Right atrium auricular region (tissue), 2 donors: ENCODE data around the gene BMPR1A. TPM values are rescaled to one million over a fixed set of nuclear protein-coding genes. Genes with fewer than 3 reads are reported as not detected.
"Not testable (repeated sequence)": the region's sequence is repeated elsewhere in the genome, so short reads cannot be mapped to it uniquely, and the experiment has no call there.

Experiments used
- DNase-seq: peaks from one replicate; pipeline ENCODE4 v3.0.0-alpha.2; 2019; ENCODE audit warnings: low spot score
- H3K27ac ChIP-seq, 2 donors: fragments of 200-600 bp; sonication (generic); 1 replicate in 1 of 2; 2 replicates in 1 of 2; pipeline ENCODE4 v1.5.1; 2016 to 2019
- H3K27me3 ChIP-seq, 2 donors: fragments of 200-600 bp; sonication (generic); one replicate each; pipeline versions ENCODE4 v1.5.1 to v1.6.0; 2017 to 2019
- H3K36me3 ChIP-seq: fragments of 200-600 bp; sonication (generic); one replicate; pipeline ENCODE4 v1.5.1; 2016
- H3K4me1 ChIP-seq, 2 donors: fragments of 200-600 bp; sonication (generic); one replicate each; pipeline versions ENCODE4 v1.5.1 to v1.6.0; 2017 to 2019
- H3K4me3 ChIP-seq, 2 donors: fragments of 200-600 bp; sonication (generic); 1 replicate in 1 of 2; 2 replicates in 1 of 2; pipeline ENCODE4 v1.5.1; 2017 to 2019; ENCODE audit warnings: mild to moderate bottlenecking in 1 of 2, moderate library complexity in 1 of 2
- H3K9me3 ChIP-seq, 2 donors: fragments of 200-600 bp; sonication (generic); one replicate each; pipeline ENCODE4 v1.5.1; 2019
- CTCF ChIP-seq, 2 donors: fragments of 200-600 bp; sonication (generic); IDR thresholded peaks; one replicate each; pipeline ENCODE4 v1.5.1; 2019; ENCODE audit warnings: antibody characterized with exemption in 2 of 2
- total RNA-seq, 2 donors: library from RNA; depleted of rRNA; stranded (reverse); fragments of >200 nt; gene quantifications; one replicate each; pipeline ENCODE4 v1.1.0, GENCODE V29; 2016

The BMPR1A gene
- total RNA-seq, 2 donors from 2014 or later: 28.6 to 41.2 TPM

GRCh38 chr10:86944907-86945306 lies 188.5 kb downstream of the BMPR1A start:
- Histone ChIP-seq H3K36me3 (no peaks in the 10 kb centered on the region), H3K4me3 (no peak overlapping the region), H3K27ac (no peak overlapping the region), H3K9me3 (no peaks in the 10 kb centered on the region), H3K4me1 (peaks cover 0 to 36% of the 10 kb centered on the region in 2 donors), H3K27me3 (no peaks in the 10 kb centered on the region)
- DNase-seq: peak; percentile 44
- no peak for TF ChIP-seq CTCF (IDR thresholded peaks at IDR 0.05)

GRCh38 chr10:86945361-86946212 lies 189.2 kb downstream of the BMPR1A start:
- H3K4me3 ChIP-seq: no peak overlapping the region
- peak; percentile 61 for DNase-seq
- H3K36me3 ChIP-seq: no peaks in the 10 kb centered on the region
- H3K27me3 ChIP-seq: no peaks in the 10 kb centered on the region
- TF ChIP-seq CTCF (IDR thresholded peaks at IDR 0.05): peak in 1 of 2 donors; percentile 46
- no peaks in the 10 kb centered on the region for H3K9me3 ChIP-seq
- peaks cover 0 to 39% of the 10 kb centered on the region in 2 donors for H3K4me1 ChIP-seq
- no peak overlapping the region for H3K27ac ChIP-seq

- no peaks in the 10 kb centered on the region for H3K36me3 ChIP-seq
- TF ChIP-seq CTCF (IDR thresholded peaks at IDR 0.05): no peak
- DNase-seq: peak; percentile 59
- H3K4me1 ChIP-seq: peaks cover 0 to 41% of the 10 kb centered on the region in 2 donors
- H3K27ac ChIP-seq: no peak overlapping the region
- no peaks in the 10 kb centered on the region for H3K9me3 ChIP-seq
- no peak overlapping the region for H3K4me3 ChIP-seq
- no peaks in the 10 kb centered on the region for H3K27me3 ChIP-seq
These were observed 190.1 kb downstream of the BMPR1A start for GRCh38 chr10:86946213-86947155.

- H3K9me3 ChIP-seq, H3K27ac ChIP-seq, H3K36me3 ChIP-seq, H3K27me3 ChIP-seq, H3K4me3 ChIP-seq: not testable (repeated sequence)
- DNase-seq: peak; percentile 34
- peaks cover 0 to 34% of the 10 kb centered on the region in 2 donors for H3K4me1 ChIP-seq
These were observed 191.4 kb downstream of the BMPR1A start for GRCh38 chr10:86947806-86948205.

GRCh38 chr10:86950349-86950748 lies 193.9 kb downstream of the BMPR1A start:
- Histone ChIP-seq H3K4me3 (no peak overlapping the region), H3K9me3 (no peaks in the 10 kb centered on the region), H3K27me3 (no peaks in the 10 kb centered on the region), H3K36me3 (no peaks in the 10 kb centered on the region), H3K4me1 (peaks cover 0 to 40% of the 10 kb centered on the region in 2 donors), H3K27ac (no peak overlapping the region)
- TF ChIP-seq CTCF (IDR thresholded peaks at IDR 0.05): no peak
- DNase-seq: no peak
